CD4-positive, alpha-beta T cell treated with Interleukin-10 for 1 hour (primary cell): Measurements from ENCODE around the gene DNAH17.

Source experiments
- DNase-seq: peaks from one replicate; pipeline ENCODE4 v3.0.0-alpha.2; 2020

Gene DNAH17

GRCh38 chr17:78538033-78538776 is 39.0 kb downstream of the DNAH17 start:
- DNase-seq: no peak

GRCh38 chr17:78537217-78537860 is 39.9 kb downstream of the DNAH17 start:
- DNase-seq: no peak

GRCh38 chr17:78535273-78536197 is 41.7 kb downstream of the DNAH17 start:
- peak; percentile 16 for DNase-seq

GRCh38 chr17:78534492-78535272 is 42.5 kb downstream of the DNAH17 start:
- no peak for DNase-seq

- no peak for DNase-seq
Measured at GRCh38 chr17:78532922-78533640, 44.1 kb downstream of the DNAH17 start.

GRCh38 chr17:78532311-78532710 is 44.9 kb downstream of the DNAH17 start:
- DNase-seq: no peak

DNA sequence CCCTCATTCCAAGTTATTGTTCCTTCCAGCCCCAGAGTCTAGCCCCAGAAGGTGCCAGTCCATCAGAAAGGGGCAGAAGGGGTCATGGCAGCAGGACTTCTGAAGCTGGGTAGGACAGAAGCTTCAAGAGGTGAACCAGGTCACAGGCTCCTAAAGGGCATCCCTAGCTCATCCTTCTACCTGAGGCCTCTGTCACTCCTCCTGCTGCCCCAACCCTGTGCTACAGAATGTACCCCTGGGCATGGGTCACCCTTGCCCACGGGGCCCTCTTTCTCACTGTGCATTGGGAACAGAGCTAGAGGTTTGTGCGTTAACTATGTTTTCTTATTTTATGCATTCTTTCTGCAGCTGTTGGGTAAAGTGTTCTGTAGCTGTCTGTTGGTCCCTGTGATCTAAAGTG is 46.5 kb downstream of the DNAH17 start:
- no peak for DNase-seq

DNA sequence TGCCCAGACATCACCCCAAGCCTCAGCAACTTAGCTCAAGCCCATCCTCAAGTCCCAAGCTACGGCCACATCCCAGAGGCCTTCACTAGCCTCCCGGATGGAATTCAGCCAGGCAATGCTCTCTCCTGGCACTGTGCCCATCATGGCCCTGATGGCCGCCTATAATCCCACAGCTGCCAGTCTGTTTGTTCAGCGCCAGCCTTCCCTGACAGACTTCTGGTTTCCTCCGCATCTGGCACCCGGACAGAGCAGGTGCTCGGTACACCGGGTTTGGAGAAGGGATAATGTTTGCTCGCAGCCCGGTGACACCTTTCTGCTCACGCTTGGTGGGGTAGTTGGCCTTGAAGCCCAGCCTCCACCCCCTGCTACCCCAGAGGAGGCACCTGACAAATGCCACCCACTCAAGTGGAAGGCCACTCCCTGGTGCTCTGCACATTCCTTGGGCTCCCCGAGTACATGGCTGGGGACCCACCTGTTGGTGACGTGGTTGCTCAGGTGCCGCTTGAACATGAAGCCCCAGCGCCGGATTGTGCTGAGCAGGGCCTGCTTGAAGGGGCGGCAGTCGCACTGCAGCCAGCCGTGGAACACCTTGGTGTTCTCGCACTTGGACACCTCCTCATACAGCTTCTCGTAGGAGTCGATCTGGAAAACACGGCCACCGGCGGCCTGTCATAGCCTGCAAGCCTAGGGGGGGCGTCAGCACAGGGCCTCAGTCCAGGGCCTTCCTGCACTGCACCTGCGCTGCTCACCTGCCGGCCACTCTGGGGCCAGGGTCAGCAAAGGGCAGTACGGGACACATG is 47.1 kb downstream of the DNAH17 start:
- no peak for DNase-seq

- DNase-seq: no peak
Measured at GRCh38 chr17:78529251-78529650, 47.9 kb downstream of the DNAH17 start.

- no peak for DNase-seq
Measured at GRCh38 chr17:78528541-78528940, 48.7 kb downstream of the DNAH17 start.

GRCh38 chr17:78527345-78527744 is 49.9 kb downstream of the DNAH17 start:
- DNase-seq: no peak

DNA sequence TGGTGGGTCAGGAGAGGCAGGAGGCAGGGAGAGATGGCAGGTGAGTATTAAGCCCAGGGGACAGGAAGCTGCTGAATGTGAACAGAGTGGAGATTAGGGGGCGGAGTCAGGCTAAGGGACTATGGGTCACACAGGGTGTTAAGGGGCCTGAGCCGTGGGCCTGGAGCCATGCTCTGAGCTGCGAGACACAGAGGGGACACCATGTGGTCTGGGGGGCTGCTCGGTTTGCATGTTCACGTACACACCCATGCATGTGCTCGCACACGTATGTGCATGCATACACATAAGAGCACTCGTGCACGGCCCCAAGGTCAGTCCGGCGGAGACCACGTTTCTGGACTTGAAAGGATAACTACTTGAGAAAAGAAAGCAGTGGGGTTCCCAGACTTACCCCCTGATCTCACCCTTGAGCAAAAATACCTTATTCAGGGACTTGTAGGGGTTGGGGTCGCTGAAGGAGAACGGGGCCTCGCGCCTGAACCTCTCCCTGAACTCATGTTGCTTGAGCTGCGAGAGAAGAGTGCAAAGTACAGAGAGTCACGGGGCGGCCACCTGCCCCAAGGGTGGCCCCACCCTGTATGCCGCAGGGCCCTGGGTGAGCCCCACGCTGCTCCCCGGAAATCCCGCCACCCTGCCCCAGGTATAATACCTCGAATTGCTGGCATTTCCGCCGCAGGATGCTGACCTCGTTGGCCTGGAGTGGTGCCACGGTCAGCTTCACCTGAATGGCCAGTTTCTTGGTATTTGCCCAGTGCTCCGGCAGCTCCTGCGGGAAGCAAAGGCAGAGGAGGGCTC is 50.8 kb downstream of the DNAH17 start:
- no peak for DNase-seq

GRCh38 chr17:78525511-78526160 is 51.6 kb downstream of the DNAH17 start:
- DNase-seq: no peak

DNA sequence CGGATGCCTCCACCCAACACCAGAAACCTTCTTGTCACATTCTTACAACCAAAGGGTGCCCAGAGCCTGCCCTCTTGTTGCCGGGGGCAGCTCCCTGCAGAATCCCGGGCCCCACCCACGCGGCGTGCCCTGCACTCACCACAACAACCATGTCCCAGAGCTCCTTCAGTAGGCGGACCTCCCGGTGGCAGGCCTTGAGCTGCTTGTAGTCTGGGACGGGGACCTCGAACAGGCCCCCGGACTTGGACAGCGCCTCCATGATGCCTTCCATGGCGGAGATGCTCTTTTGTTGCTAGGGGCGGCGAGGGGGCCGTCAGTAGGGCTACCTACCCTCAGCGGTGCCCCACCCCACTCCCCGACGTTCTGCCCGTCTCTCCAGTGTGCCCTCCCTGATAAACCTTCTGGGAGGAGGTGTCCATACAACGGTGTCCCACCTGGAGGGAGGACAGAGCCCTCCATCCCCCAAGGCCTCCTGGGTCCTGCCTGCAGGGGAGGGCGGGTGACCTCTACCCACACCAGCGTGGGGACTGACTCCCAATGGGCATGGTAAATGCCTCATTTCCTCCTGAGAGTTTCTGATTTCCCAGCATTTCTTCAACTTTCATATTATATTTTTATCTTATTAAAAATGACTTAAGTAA is 52.2 kb downstream of the DNAH17 start:
- no peak for DNase-seq

DNA sequence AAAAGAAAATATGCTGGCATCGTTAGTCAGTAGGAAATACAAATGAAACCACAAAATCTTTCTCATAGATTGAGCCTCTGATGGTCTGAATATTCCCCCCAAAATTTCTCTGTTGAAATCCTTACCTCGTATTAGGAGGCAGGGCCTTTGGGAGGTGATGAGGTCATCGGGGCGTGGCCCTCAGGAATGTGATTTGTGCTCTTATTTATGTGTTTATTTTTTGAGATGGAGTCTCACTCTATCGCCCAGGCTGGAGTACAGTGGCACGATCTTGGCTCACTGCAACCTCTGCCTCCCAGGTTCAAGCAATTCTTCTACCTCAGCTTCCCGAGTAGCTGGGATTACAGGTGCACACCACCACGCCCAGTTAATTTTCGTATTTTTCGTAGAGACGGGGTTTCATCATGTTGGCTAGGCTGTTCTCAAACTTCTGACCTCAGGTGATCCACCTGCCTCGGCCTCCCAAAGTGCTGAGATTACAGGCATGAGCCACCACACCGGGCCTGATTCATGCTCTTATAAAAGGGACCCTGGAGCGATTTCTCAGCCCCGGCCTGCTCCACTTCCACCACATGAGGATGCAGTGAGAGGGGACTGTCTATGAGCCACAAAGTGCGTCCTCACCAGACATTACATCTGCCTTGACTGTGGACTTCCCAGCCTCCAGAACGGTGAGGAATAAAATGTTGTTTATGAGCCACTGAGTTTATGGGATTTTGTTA is 53.1 kb downstream of the DNAH17 start:
- DNase-seq: no peak

GRCh38 chr17:78522031-78522809 is 55.0 kb downstream of the DNAH17 start:
- DNase-seq: no peak

- no peak for DNase-seq
Measured at GRCh38 chr17:78517421-78517820, 59.8 kb downstream of the DNAH17 start.

GRCh38 chr17:78515480-78515879 is 61.7 kb downstream of the DNAH17 start:
- DNase-seq: no peak
